ENCODE measurements around the gene HNRNPA2B1. TPM values are rescaled to one million over a fixed set of nuclear protein-coding genes. Genes with fewer than 3 reads are reported as not detected.
A peak's percentile ranks its signal among the peaks of the same experiment; 100 is the strongest.

HNRNPA2B1 gene
- total RNA-seq, 3 donors from 2014 or later (not counting 1 experiment from before 2014, with no cell fraction given), result 473 to 627 (median 585) TPM

- intact Hi-C loops (cut with micrococcal nuclease), result loop anchor here (2.0 to 5.0 kb wide), 5 partner anchors 47 to 963 kb away; partner anchors contain the start of gene NFE2L3
- WGBS (ENCODE audit: insufficient coverage), result under 1% methylated on average over 36 of the region's 36 CpGs
- H3K4me1 Mint-ChIP-seq, result peaks cover 83% of the 10 kb centered on the region in 2 donors
- Histone ChIP-seq H3K9me3 (ENCODE audit: control insufficient read depth, insufficient read depth, low read length) (no peaks in the 10 kb centered on the region), H3K4me3 (ENCODE audit: low read length) (peak overlapping the region; percentile 87), H3K27me3 (ENCODE audit: control insufficient read depth, insufficient read depth, low read length) (no peaks in the 10 kb centered on the region), H3K36me3 (ENCODE audit: control insufficient read depth, insufficient read depth, low read length) (peaks cover 40% of the 10 kb centered on the region), H3K27ac (ENCODE audit: low read length) (peak overlapping the region; percentile 95), H3K4me1 (ENCODE audit: control insufficient read depth, insufficient read depth, low read length) (peaks cover 13% of the 10 kb centered on the region)
- H3K36me3 Mint-ChIP-seq, result peaks cover 54% of the 10 kb centered on the region
- ATAC-seq (peak in 1 of 3 donors; percentile 7), DNase-seq (peak; percentile 62 to 86)
- H3K4me3 Mint-ChIP-seq, result peak overlapping the region; percentile 100
- peak overlapping the region; percentile 100 for H3K27ac Mint-ChIP-seq
- peaks cover 2 to 5% of the 10 kb centered on the region in 2 donors for H3K27me3 Mint-ChIP-seq (ENCODE audit: low read depth in 2 of 2)
- H3K9me3 Mint-ChIP-seq, result no peaks in the 10 kb centered on the region
- TF ChIP-seq CTCF (IDR thresholded peaks at IDR 0.05), result no peak
Observed at GRCh38 chr7:26199301-26200037, 1.1 kb downstream of the HNRNPA2B1 start.

- Histone ChIP-seq H3K27me3 (ENCODE audit: control insufficient read depth, insufficient read depth, low read length) (no peaks in the 10 kb centered on the region), H3K9me3 (ENCODE audit: control insufficient read depth, insufficient read depth, low read length) (no peaks in the 10 kb centered on the region), H3K27ac (ENCODE audit: low read length) (peak overlapping the region; percentile 95), H3K4me3 (ENCODE audit: low read length) (peak overlapping the region; percentile 87), H3K36me3 (ENCODE audit: control insufficient read depth, insufficient read depth, low read length) (peaks cover 47% of the 10 kb centered on the region), H3K4me1 (ENCODE audit: control insufficient read depth, insufficient read depth, low read length) (peaks cover 20% of the 10 kb centered on the region)
- TF ChIP-seq CTCF (IDR thresholded peaks at IDR 0.05), result no peak
- WGBS (ENCODE audit: insufficient coverage), result 0% methylated on average over 4 of the region's 7 CpGs
- Mint-ChIP-seq H3K4me3 (peak overlapping the region; percentile 100), H3K9me3 (no peaks in the 10 kb centered on the region), H3K4me1 (peaks cover 83% of the 10 kb centered on the region in 2 donors), H3K36me3 (peaks cover 56% of the 10 kb centered on the region), H3K27ac (peak overlapping the region; percentile 100), H3K27me3 (ENCODE audit: low read depth in 2 of 2) (peaks cover 2 to 5% of the 10 kb centered on the region in 2 donors)
- intact Hi-C loops (cut with micrococcal nuclease), result loop anchor here (1.0 to 5.0 kb wide), 3 partner anchors 46 to 964 kb away; partner anchors contain the start of gene NFE2L3
- DNase-seq (no peak), ATAC-seq (no peak)
Observed at GRCh38 chr7:26198781-26199169, 1.8 kb downstream of the HNRNPA2B1 start.

GRCh38 chr7:26198133-26198780 is 2.3 kb downstream of the HNRNPA2B1 start:
- ATAC-seq, result no peak
- H3K27me3 Mint-ChIP-seq (ENCODE audit: low read depth in 2 of 2), result peaks cover 2 to 5% of the 10 kb centered on the region in 2 donors
- H3K27me3 ChIP-seq (ENCODE audit: control insufficient read depth, insufficient read depth, low read length), result no peaks in the 10 kb centered on the region
- DNase-seq, result peak in 1 of 2 donors; percentile 74
- H3K4me1 Mint-ChIP-seq, result peaks cover 83% of the 10 kb centered on the region in 2 donors
- no peaks in the 10 kb centered on the region for H3K9me3 Mint-ChIP-seq
- peak overlapping the region; percentile 100 for H3K27ac Mint-ChIP-seq
- H3K27ac ChIP-seq (ENCODE audit: low read length), result peak overlapping the region; percentile 38
- WGBS (ENCODE audit: insufficient coverage), result 0% methylated on average over 4 of the region's 6 CpGs
- H3K4me1 ChIP-seq (ENCODE audit: control insufficient read depth, insufficient read depth, low read length), result peaks cover 25% of the 10 kb centered on the region
- H3K36me3 Mint-ChIP-seq, result peaks cover 61% of the 10 kb centered on the region
- H3K4me3 ChIP-seq (ENCODE audit: low read length), result peak overlapping the region; percentile 87
- H3K36me3 ChIP-seq (ENCODE audit: control insufficient read depth, insufficient read depth, low read length), result peaks cover 52% of the 10 kb centered on the region
- H3K4me3 Mint-ChIP-seq, result peak overlapping the region; percentile 100
- H3K9me3 ChIP-seq (ENCODE audit: control insufficient read depth, insufficient read depth, low read length), result no peaks in the 10 kb centered on the region
- intact Hi-C loops (cut with micrococcal nuclease), result loop anchor here (1.0 to 5.0 kb wide), 3 partner anchors 45 to 964 kb away; partner anchors contain the start of gene NFE2L3
- TF ChIP-seq CTCF (IDR thresholded peaks at IDR 0.05), result peak; percentile 96
